Measurements from ENCODE around the gene NSMCE1.

GRCh38 chr16:27311897-27312303 is 43.3 kb upstream of the NSMCE1 start:
- no peak for TF ChIP-seq CTCF (IDR thresholded peaks at IDR 0.05)
- no peak for TF ChIP-seq POLR2A (IDR thresholded peaks at IDR 0.05)
